AG09309 (cell line): ENCODE data around the gene VAPB.

Experiments
- DNase-seq: peaks from one replicate; pipeline ENCODE4 v3.0.0-alpha.2; 2010; ENCODE audit warnings: low read depth
- H3K4me3 ChIP-seq: 2 replicates; pipeline ENCODE4 v1.5.1; 2011; ENCODE audit warnings: mild to moderate bottlenecking, low read depth, low read length, moderate library complexity; ENCODE audit not compliant: control insufficient read depth
- CTCF ChIP-seq: IDR thresholded peaks from 2 replicates; pipeline ENCODE4 v1.5.1; 2011; ENCODE audit warnings: mild to moderate bottlenecking, low read depth, low read length, inconsistent platforms; ENCODE audit not compliant: insufficient read depth, control insufficient read depth; ENCODE audit errors: missing control alignments

VAPB gene

DNA sequence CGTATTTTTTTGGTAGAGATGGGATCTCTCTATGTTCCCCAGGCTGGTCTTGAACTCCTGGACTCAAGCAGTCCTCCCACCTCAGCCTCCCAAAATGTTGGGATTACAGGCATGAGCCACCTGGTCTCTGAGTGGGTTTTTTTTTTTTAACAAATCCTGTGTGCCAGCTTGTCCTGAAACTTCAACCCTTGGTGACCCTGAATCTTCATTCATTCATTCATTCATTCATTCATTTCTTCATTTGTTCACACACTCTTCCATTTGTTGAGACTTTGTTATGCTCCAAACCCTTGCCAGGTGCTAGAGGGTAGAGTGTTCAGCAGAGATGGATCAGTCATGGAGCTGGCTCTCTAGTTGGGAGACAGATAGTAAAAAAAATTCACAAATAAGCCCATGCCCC, 12.0 kb upstream of the VAPB start:
- no peak for TF ChIP-seq CTCF
- no peak for DNase-seq
- H3K4me3 ChIP-seq = no peak overlapping the region

- DNase-seq = no peak
- TF ChIP-seq CTCF = no peak
- no peak overlapping the region for H3K4me3 ChIP-seq
These were observed 11.1 kb upstream of the VAPB start for GRCh38 chr20:58377766-58378401.

DNA sequence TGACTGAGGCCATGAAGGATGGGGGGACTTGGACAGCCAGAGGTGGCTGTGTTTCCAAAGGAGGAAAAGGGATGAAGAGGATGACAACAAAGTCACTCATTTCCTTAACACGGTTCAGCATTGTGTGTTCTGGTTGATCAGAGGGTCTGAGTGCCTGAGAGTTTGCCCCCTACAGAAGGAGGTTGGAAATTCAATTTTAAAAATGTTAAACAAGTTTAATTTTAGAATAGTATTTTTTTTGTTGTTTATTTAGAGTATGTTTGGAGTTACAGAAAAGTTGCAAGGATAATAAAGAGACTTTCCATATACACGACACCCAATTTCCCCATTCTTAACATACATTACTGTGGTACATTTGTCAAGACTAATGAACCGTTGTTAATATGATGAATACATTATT, 10.3 kb upstream of the VAPB start:
- no peak for DNase-seq
- TF ChIP-seq CTCF = no peak
- no peak overlapping the region for H3K4me3 ChIP-seq

DNA sequence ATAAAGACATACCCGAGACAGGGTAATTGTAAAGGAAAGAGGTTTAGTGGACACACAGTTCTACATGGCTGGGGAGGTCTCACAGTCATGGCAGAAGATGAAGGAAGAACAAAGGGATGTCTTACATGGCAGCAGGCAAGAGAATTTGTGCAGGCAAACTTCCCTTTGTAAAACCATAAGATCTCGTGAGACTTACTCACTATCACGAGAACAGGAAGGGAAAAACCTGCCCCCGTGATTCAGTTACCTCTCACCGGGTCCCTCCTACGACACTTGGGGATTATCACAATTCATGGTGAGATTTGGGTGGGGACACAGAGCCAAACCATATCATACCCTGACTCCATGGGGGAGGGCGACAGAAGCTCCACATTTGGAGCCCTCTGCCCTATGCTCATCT, 7.4 kb upstream of the VAPB start:
- TF ChIP-seq CTCF = no peak
- H3K4me3 ChIP-seq = no peak overlapping the region
- DNase-seq = no peak

DNA sequence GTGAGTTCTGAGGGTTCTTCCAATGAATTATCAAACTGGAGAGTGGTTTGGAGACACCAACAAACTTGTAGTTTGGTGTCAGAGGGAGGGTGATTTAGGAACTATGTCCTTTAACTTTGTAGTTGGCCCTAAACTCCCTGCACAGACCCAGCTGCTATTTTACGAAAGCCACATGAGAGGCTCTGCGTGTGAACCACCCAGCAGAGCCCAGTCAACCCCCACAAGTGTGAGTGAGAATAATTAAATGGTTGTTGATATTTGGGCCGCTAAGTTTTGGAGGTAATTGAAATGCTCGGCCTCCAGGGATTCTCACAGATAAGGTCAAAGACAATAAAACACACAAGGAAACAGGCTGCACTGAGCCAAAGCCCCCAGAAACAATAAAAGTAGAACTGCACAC, 6.9 kb upstream of the VAPB start:
- no peak overlapping the region for H3K4me3 ChIP-seq
- no peak for DNase-seq
- no peak for TF ChIP-seq CTCF

DNA sequence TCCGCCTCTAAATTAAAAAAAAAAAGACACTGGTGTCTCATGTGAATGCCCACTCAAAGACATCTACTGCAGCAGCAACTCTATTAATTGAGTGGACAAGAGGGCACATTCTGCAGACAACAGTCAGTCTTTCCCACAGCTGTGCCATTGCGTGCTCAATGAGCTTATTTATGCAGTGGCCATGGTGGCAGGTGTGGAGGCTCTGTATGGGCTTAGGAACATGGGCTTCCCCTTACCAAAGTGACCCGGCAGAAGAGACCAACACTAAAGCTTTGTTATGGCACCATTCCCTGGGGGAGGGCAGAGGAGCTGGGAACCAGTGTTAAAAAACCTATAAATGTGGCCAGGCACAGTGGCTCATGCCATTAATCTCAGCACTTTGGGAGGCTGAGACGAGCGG, 4.2 kb upstream of the VAPB start:
- no peak for DNase-seq
- no peak for TF ChIP-seq CTCF
- H3K4me3 ChIP-seq = no peak overlapping the region
